Measurements from ENCODE around the gene MT4. TPM values are rescaled to one million over a fixed set of nuclear protein-coding genes. Genes with fewer than 3 reads are reported as not detected.

Gene MT4
- total RNA-seq, 1 donor from 2014 or later = not detected

- H3K27me3 ChIP-seq = peaks cover 100% of the 10 kb centered on the region
- peaks cover 2% of the 10 kb centered on the region for H3K9me3 Mint-ChIP-seq
- peaks cover 8% of the 10 kb centered on the region for H3K4me1 ChIP-seq
- no peak overlapping the region for H3K4me2 ChIP-seq
- peaks cover 56% of the 10 kb centered on the region for H3K27me3 Mint-ChIP-seq (ENCODE audit: insufficient read depth, low read depth)
- H3K4me3 ChIP-seq = no peak overlapping the region
- H3K9ac ChIP-seq = no peak overlapping the region
- no peaks in the 10 kb centered on the region for H3F3A ChIP-seq (ENCODE audit: low read depth)
- H3K9me3 ChIP-seq (ENCODE audit: low read depth) = no peaks in the 10 kb centered on the region
- H3K27ac ChIP-seq = no peak overlapping the region
- H3K27ac Mint-ChIP-seq = no peak overlapping the region
- H3K4me1 Mint-ChIP-seq = peaks cover 14% of the 10 kb centered on the region
- H3K4me3 Mint-ChIP-seq = no peak overlapping the region
- peaks cover 1% of the 10 kb centered on the region for H3K36me3 Mint-ChIP-seq
- no peak for TF ChIP-seq CTCF (IDR thresholded peaks at IDR 0.05)
- no peak for TF ChIP-seq EZH2 (IDR thresholded peaks at IDR 0.05)
- no peak for TF ChIP-seq EZH2phosphoT487 (IDR thresholded peaks at IDR 0.05)
- peaks cover 19% of the 10 kb centered on the region for H4K20me1 ChIP-seq (ENCODE audit: low read depth)
- peak; percentile 13 for DNase-seq (ENCODE audit: low spot score)
- no peak overlapping the region for H2AFZ ChIP-seq (replicated peaks)
- H3K36me3 ChIP-seq = no peaks in the 10 kb centered on the region
- H3K79me2 ChIP-seq (ENCODE audit: low read depth) = no peaks in the 10 kb centered on the region
These were observed 53.3 kb downstream of the MT4 start for GRCh38 chr16:56618138-56618537.

Other genes starting within 250 kb of the MT4 start
- gene AMFR, start 139.5 kb upstream of the MT4 start, total RNA-seq (ENCODE audit: low replicate concordance) = 38.7 and 51.3 TPM in 2 replicates
- 165 and 256 TPM in 2 replicates for gene NUDT21, start 113.7 kb upstream of the MT4 start, total RNA-seq (ENCODE audit: low replicate concordance)
- gene OGFOD1, start 113.5 kb upstream of the MT4 start, total RNA-seq (ENCODE audit: low replicate concordance) = 65.8 and 73.4 TPM in 2 replicates
- 47.8 and 64.5 TPM in 2 replicates for gene BBS2, start 45.0 kb upstream of the MT4 start, total RNA-seq (ENCODE audit: low replicate concordance)
- gene MT3, start 24.5 kb downstream of the MT4 start, total RNA-seq (ENCODE audit: low replicate concordance) = not detected in 2 replicates
- 1.3 TPM in 1 of 2 replicates, not detected in the other for gene MT2A, start 43.5 kb downstream of the MT4 start, total RNA-seq (ENCODE audit: low replicate concordance)
- gene MT1E, start 60.7 kb downstream of the MT4 start, total RNA-seq (ENCODE audit: low replicate concordance) = 1.9 and 2.4 TPM in 2 replicates
- not detected in 2 replicates for gene MT1M, start 67.6 kb downstream of the MT4 start, total RNA-seq (ENCODE audit: low replicate concordance)
- gene MT1A, start 73.6 kb downstream of the MT4 start, total RNA-seq (ENCODE audit: low replicate concordance) = not detected in 2 replicates
- gene MT1B, start 86.8 kb downstream of the MT4 start, total RNA-seq (ENCODE audit: low replicate concordance) = not detected in 2 replicates
- 1.1 TPM in 1 of 2 replicates, not detected in the other for gene MT1F, start 92.9 kb downstream of the MT4 start, total RNA-seq (ENCODE audit: low replicate concordance)
- 2.6 TPM in 1 of 2 replicates, not detected in the other for gene MT1G, start 103.0 kb downstream of the MT4 start, total RNA-seq (ENCODE audit: low replicate concordance)
- not detected in 2 replicates for gene MT1H, start 104.7 kb downstream of the MT4 start, total RNA-seq (ENCODE audit: low replicate concordance)
- gene MT1X, start 117.4 kb downstream of the MT4 start, total RNA-seq (ENCODE audit: low replicate concordance) = 4.4 TPM in 1 of 2 replicates, not detected in the other
- gene NUP93, start 165.1 kb downstream of the MT4 start, total RNA-seq (ENCODE audit: low replicate concordance) = 116 and 128 TPM in 2 replicates

Data from neural progenitor cell (in vitro differentiated cells).